Natural killer cell (primary cell): Measurements from ENCODE around the gene DTNBP1. TPM values are rescaled to one million over a fixed set of nuclear protein-coding genes. Genes with fewer than 3 reads are reported as not detected.
"Not testable (repeated sequence)": the region's sequence is repeated elsewhere in the genome, so short reads cannot be mapped to it uniquely, and the experiment has no call there.

ENCODE experiments used
- ATAC-seq, 3 donors: fragments of 150-1000 bp in 2 of 3; fragments of 200-7000 bp in 1 of 3; cut with Tn5 transposase; 1 replicate in 1 of 3; 2 replicates in 2 of 3; pipeline ENCODE4 v1.10.0; 2021; ENCODE audit warnings: mild to moderate bottlenecking in 2 of 3, moderate library complexity in 2 of 3
- DNase-seq, 2 donors: peaks; one replicate each; pipeline versions ENCODE4 v3.0.0 to v3.0.0-alpha.2; 2013 to 2021; ENCODE audit warnings: mixed read lengths in 1 of 2
- H3K27ac ChIP-seq: one replicate; pipeline ENCODE4 v1.5.1; 2013; ENCODE audit warnings: mild to moderate bottlenecking, low read length
- H3K27me3 ChIP-seq: one replicate; pipeline ENCODE4 v1.6.1; 2013; ENCODE audit warnings: low read length; ENCODE audit not compliant: control insufficient read depth, insufficient read depth
- H3K36me3 ChIP-seq: one replicate; pipeline ENCODE4 v1.6.1; 2013; ENCODE audit warnings: low read length; ENCODE audit not compliant: control insufficient read depth, insufficient read depth
- H3K4me1 ChIP-seq: one replicate; pipeline ENCODE4 v1.6.1; 2013; ENCODE audit warnings: low read length; ENCODE audit not compliant: control insufficient read depth, insufficient read depth
- H3K4me3 ChIP-seq: one replicate; pipeline ENCODE4 v1.5.1; 2013; ENCODE audit warnings: low read length
- H3K9me3 ChIP-seq: one replicate; pipeline ENCODE4 v1.6.1; 2013; ENCODE audit warnings: low read length; ENCODE audit not compliant: control insufficient read depth, insufficient read depth
- H3K27ac Mint-ChIP-seq, 2 donors: one replicate each; pipeline ENCODE4 v1.8.0; 2022; ENCODE audit warnings: mild to moderate bottlenecking in 2 of 2, mixed read lengths in 2 of 2, moderate library complexity in 1 of 2
- H3K27me3 Mint-ChIP-seq, 2 donors: one replicate each; pipeline ENCODE4 v1.8.0; 2022; ENCODE audit warnings: low read depth in 2 of 2, mixed read lengths in 2 of 2
- H3K36me3 Mint-ChIP-seq: one replicate; pipeline ENCODE4 v1.8.0; 2022; ENCODE audit warnings: mixed read lengths
- H3K4me1 Mint-ChIP-seq, 2 donors: one replicate each; pipeline ENCODE4 v1.8.0; 2022; ENCODE audit warnings: mixed read lengths in 2 of 2
- H3K4me3 Mint-ChIP-seq: one replicate; pipeline ENCODE4 v1.8.0; 2022; ENCODE audit warnings: mild to moderate bottlenecking, moderate library complexity, mixed read lengths
- H3K9me3 Mint-ChIP-seq, 2 donors: one replicate each; pipeline ENCODE4 v1.8.0; 2022; ENCODE audit warnings: mixed read lengths in 2 of 2
- WGBS: methylation state at CpG from one replicate; pipeline ENCODE4 v1.1.7; 2013; ENCODE audit warnings: missing lambda C conversion rate; ENCODE audit not compliant: insufficient coverage; 5-methylcytosine and 5-hydroxymethylcytosine counted together
- intact Hi-C: fragments of 100-400 bp; cut with micrococcal nuclease; formaldehyde crosslinking; loops from one replicate; pipeline ENCODE4 v1.14.2; 2022
- total RNA-seq, 4 donors: library from RNA; stranded (reverse); fragments of 120-200 nt in 1 of 4; gene quantifications; one replicate each; pipeline versions ENCODE4 v1.2.3 to v1.2.4, GENCODE V29; 2013 to 2022
- TF ChIP-seq, protein P1 (sequence below): fragments of 200-600 bp; IDR thresholded peaks from one replicate; pipeline ENCODE4 v1.8.0; 2022; ENCODE audit warnings: antibody characterized with exemption

The DTNBP1 gene
- total RNA-seq, 3 donors from 2014 or later (not counting 1 experiment from before 2014, with no cell fraction given), result 31.6 to 42.2 (median 38.4) TPM

DNA sequence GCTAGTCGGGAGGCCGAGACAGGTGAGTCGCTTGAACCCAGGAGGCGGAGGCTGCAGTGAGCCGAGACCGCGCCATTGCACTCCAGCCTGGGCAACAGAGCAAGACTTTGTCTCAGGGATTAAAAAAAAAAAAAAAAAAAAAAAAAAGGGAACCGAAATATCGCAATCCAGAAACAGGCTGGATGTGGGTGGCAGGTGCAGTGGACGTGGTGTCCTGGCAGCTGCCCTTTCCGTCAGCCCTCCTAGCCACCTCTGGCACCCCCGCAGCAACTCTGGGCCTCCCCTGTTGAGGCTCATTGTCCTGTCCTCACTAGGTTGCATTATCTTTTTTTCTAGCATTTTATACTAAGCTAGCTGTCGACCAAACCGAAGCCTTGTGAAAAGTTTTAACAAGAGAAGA, 113.5 kb downstream of the DTNBP1 start:
- H3K27ac ChIP-seq, result no peak overlapping the region
- H3K36me3 ChIP-seq, result no peaks in the 10 kb centered on the region
- Mint-ChIP-seq H3K9me3 (no peaks in the 10 kb centered on the region), H3K36me3 (peaks cover 1% of the 10 kb centered on the region), H3K4me1 (peaks cover 44 to 58% of the 10 kb centered on the region in 2 donors), H3K4me3 (no peak overlapping the region), H3K27me3 (no peaks in the 10 kb centered on the region), H3K27ac (no peak overlapping the region)
- no peaks in the 10 kb centered on the region for H3K9me3 ChIP-seq
- WGBS, result 90% methylated on average over 14 of the region's 14 CpGs
- no peak for DNase-seq
- intact Hi-C loops, result no loop called here
- H3K4me3 ChIP-seq, result no peak overlapping the region
- no peak for ATAC-seq
- H3K27me3 ChIP-seq, result no peaks in the 10 kb centered on the region
- H3K4me1 ChIP-seq, result peaks cover 8% of the 10 kb centered on the region
- TF ChIP-seq, protein P1, sequence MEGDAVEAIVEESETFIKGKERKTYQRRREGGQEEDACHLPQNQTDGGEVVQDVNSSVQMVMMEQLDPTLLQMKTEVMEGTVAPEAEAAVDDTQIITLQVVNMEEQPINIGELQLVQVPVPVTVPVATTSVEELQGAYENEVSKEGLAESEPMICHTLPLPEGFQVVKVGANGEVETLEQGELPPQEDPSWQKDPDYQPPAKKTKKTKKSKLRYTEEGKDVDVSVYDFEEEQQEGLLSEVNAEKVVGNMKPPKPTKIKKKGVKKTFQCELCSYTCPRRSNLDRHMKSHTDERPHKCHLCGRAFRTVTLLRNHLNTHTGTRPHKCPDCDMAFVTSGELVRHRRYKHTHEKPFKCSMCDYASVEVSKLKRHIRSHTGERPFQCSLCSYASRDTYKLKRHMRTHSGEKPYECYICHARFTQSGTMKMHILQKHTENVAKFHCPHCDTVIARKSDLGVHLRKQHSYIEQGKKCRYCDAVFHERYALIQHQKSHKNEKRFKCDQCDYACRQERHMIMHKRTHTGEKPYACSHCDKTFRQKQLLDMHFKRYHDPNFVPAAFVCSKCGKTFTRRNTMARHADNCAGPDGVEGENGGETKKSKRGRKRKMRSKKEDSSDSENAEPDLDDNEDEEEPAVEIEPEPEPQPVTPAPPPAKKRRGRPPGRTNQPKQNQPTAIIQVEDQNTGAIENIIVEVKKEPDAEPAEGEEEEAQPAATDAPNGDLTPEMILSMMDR, result no peak

- intact Hi-C loops, result no loop called here
- TF ChIP-seq, protein P1, result no peak
- H3K27me3 Mint-ChIP-seq, result no peaks in the 10 kb centered on the region
- H3K36me3 ChIP-seq, result no peaks in the 10 kb centered on the region
- peaks cover 8% of the 10 kb centered on the region for H3K4me1 ChIP-seq
- no peak overlapping the region for H3K4me3 Mint-ChIP-seq
- H3K9me3 Mint-ChIP-seq, result peaks cover 0 to 6% of the 10 kb centered on the region in 2 donors
- H3K4me1 Mint-ChIP-seq, result peaks cover 36 to 44% of the 10 kb centered on the region in 2 donors
- WGBS, result 97% methylated on average over 5 of the region's 5 CpGs
- ATAC-seq (no peak), DNase-seq (no peak)
- H3K4me3 ChIP-seq, result no peak overlapping the region
- peaks cover 9% of the 10 kb centered on the region for H3K36me3 Mint-ChIP-seq
- H3K27me3 ChIP-seq, result no peaks in the 10 kb centered on the region
- H3K9me3 ChIP-seq, result peaks cover 3% of the 10 kb centered on the region
- no peak overlapping the region for H3K27ac Mint-ChIP-seq
- H3K27ac ChIP-seq, result no peak overlapping the region
These were observed 115.4 kb downstream of the DTNBP1 start for GRCh38 chr6:15547400-15547799.

- Histone ChIP-seq H3K9me3 (peaks cover 3% of the 10 kb centered on the region), H3K27ac (no peak overlapping the region), H3K4me3 (no peak overlapping the region), H3K36me3 (no peaks in the 10 kb centered on the region), H3K27me3 (no peaks in the 10 kb centered on the region), H3K4me1 (peaks cover 4% of the 10 kb centered on the region)
- peaks cover 0 to 6% of the 10 kb centered on the region in 2 donors for H3K9me3 Mint-ChIP-seq
- intact Hi-C loops, result no loop called here
- TF ChIP-seq, protein P1, result no peak
- peaks cover 9% of the 10 kb centered on the region for H3K36me3 Mint-ChIP-seq
- no peak for ATAC-seq
- H3K4me3 Mint-ChIP-seq, result no peak overlapping the region
- peaks cover 30 to 38% of the 10 kb centered on the region in 2 donors for H3K4me1 Mint-ChIP-seq
- 90% methylated on average over 5 of the region's 5 CpGs for WGBS
- no peak overlapping the region for H3K27ac Mint-ChIP-seq
- no peaks in the 10 kb centered on the region for H3K27me3 Mint-ChIP-seq
- DNase-seq, result no peak
These were observed 116.2 kb downstream of the DTNBP1 start for GRCh38 chr6:15546591-15546990.

GRCh38 chr6:15544321-15544900, 118.4 kb downstream of the DTNBP1 start:
- H3K4me1 Mint-ChIP-seq, result peaks cover 23 to 41% of the 10 kb centered on the region in 2 donors
- H3K27me3 ChIP-seq, result no peaks in the 10 kb centered on the region
- intact Hi-C loops, result no loop called here
- ATAC-seq, result no peak
- H3K27ac ChIP-seq, result no peak overlapping the region
- 99% methylated on average over 3 of the region's 4 CpGs for WGBS
- H3K4me3 Mint-ChIP-seq, result no peak overlapping the region
- H3K36me3 ChIP-seq, result no peaks in the 10 kb centered on the region
- TF ChIP-seq, protein P1, result no peak
- H3K9me3 ChIP-seq, result peaks cover 3% of the 10 kb centered on the region
- H3K27me3 Mint-ChIP-seq, result no peaks in the 10 kb centered on the region
- peaks cover 9% of the 10 kb centered on the region for H3K36me3 Mint-ChIP-seq
- H3K27ac Mint-ChIP-seq, result no peak overlapping the region
- peaks cover 0 to 6% of the 10 kb centered on the region in 2 donors for H3K9me3 Mint-ChIP-seq
- H3K4me3 ChIP-seq, result no peak overlapping the region
- H3K4me1 ChIP-seq, result no peaks in the 10 kb centered on the region
- no peak for DNase-seq

- H3K36me3 Mint-ChIP-seq, H3K4me3 Mint-ChIP-seq, H3K9me3 Mint-ChIP-seq, H3K27me3 Mint-ChIP-seq, H3K27ac ChIP-seq, H3K4me1 ChIP-seq, intact Hi-C loops, H3K4me3 ChIP-seq, H3K36me3 ChIP-seq, H3K27ac Mint-ChIP-seq, DNase-seq, H3K27me3 ChIP-seq, ATAC-seq, H3K9me3 ChIP-seq: not testable (repeated sequence)
- WGBS, result 96% methylated on average over 5 of the region's 5 CpGs
- peaks cover 29 to 48% of the 10 kb centered on the region in 2 donors for H3K4me1 Mint-ChIP-seq
These were observed 119.4 kb downstream of the DTNBP1 start for GRCh38 chr6:15543332-15543917.
